SK-N-SH (cell line): ENCODE results near the gene OR2T27.

Experiments
- SMC3 ChIP-seq: IDR thresholded peaks from 2 replicates; pipeline ENCODE4 v1.6.1; 2012; ENCODE audit warnings: low read depth, low read length, improper control_type of control experiment
- TAF1 ChIP-seq: IDR thresholded peaks from 2 replicates; pipeline ENCODE4 v1.6.1; 2012; ENCODE audit warnings: low read depth, mild to moderate bottlenecking, low read length, moderate library complexity, borderline replicate concordance
- YY1 ChIP-seq: IDR thresholded peaks from 2 replicates; pipeline ENCODE4 v1.4.0; 2012; ENCODE audit warnings: low read depth, mild to moderate bottlenecking
- TF ChIP-seq, protein P1 (sequence below): fragments of 200-600 bp; sonication (generic); IDR thresholded peaks from 2 replicates; pipeline ENCODE4 v1.6.1; 2017; ENCODE audit warnings: antibody characterized with exemption, mild to moderate bottlenecking, moderate library complexity

DNA sequence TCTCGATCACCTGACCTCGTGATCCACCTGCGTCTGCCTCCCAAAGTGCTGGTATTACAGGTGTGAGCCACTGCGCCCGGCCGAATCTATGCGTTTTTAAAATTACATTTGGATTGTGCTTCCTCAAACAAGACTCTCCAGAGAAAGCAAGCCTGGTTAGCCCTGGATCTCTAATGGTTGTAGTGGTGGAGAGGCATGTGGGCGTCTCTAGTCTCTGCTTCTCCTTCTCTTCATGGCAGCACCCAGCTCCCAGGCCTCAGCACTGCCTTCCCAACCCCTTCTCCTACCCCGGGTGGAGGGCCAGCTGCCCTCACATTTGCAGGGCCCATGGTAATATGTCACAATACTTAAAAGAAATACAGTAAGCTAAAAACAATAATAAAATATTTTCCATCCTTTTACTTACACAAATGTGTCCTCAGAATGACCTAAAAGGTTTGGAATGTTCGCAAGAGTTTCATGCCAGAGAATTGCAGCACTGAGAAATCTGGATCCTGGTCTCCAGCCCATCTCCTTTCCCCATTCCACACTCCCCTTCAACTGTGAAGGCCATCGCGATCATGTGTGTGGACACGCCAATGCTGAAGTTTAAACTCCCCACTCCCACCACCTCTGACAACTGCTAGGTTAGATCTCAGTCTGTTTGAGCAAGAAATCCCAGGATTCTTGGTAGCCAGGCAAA is 40.3 kb upstream of the OR2T27 start:
- TF ChIP-seq SMC3, result no peak
- TF ChIP-seq, protein P1, sequence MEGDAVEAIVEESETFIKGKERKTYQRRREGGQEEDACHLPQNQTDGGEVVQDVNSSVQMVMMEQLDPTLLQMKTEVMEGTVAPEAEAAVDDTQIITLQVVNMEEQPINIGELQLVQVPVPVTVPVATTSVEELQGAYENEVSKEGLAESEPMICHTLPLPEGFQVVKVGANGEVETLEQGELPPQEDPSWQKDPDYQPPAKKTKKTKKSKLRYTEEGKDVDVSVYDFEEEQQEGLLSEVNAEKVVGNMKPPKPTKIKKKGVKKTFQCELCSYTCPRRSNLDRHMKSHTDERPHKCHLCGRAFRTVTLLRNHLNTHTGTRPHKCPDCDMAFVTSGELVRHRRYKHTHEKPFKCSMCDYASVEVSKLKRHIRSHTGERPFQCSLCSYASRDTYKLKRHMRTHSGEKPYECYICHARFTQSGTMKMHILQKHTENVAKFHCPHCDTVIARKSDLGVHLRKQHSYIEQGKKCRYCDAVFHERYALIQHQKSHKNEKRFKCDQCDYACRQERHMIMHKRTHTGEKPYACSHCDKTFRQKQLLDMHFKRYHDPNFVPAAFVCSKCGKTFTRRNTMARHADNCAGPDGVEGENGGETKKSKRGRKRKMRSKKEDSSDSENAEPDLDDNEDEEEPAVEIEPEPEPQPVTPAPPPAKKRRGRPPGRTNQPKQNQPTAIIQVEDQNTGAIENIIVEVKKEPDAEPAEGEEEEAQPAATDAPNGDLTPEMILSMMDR, result no peak
- TF ChIP-seq YY1, result no peak
- TF ChIP-seq TAF1, result no peak
